GM12801 (cell line): Measurements from ENCODE around the gene CHL1.

ENCODE experiments used
- CTCF ChIP-seq: IDR thresholded peaks from one replicate; pipeline ENCODE4 v1.5.1; 2011; ENCODE audit warnings: control low read depth; ENCODE audit not compliant: insufficient read length; ENCODE audit errors: extremely low read depth

Gene CHL1

DNA sequence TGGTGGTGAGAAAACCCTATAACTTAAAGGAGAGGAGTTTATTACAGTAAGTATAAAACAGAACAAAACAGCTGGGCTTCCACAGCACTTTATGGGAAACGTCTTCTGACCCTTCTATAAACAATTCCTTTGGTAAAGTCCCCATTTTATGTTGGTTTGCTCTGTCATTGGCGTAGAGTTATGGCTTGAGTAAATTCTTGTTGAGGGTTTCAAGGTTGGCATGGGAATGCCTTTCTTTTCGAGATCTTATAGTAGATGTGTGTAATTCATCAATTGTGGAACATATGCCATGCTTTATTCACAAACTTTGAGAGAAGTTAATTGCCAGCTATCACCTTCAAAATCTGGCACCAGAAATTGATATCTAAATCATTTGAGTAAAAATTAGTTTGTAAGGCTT is 11.6 kb upstream of the CHL1 start:
- no peak for TF ChIP-seq CTCF

DNA sequence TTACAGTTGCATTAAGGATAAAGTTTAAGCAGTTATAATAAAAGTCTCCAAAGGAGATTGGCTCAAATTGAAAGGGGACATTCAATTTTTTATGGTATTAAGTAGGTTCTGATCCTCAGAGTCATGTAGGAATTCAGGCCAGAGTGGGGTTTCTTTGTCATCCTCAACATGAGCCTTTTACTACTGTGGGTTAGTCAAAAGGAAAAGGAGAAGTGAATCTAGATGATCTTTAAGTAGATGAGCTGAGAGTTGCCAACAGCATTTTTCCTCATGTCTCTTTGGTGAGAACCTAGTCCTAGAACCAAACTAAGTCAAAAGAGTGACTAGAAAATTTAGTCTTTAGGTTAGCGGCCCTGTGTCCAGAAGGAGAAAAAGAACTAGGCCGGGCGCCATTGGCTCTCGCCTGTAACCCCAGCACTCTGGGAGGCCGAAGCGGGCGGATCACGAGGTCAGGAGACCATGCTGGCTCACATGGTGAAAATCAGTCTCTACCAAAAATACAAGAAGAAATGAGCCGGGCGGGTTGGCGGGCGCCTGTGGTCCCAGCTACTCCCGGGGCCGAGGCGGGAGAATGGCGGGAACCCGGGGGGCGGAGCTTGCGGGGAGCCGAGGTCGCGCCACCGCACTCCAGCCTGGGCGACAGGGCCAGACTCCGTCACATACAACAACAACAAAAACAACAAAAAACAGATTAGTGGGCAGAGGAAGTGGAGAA is 4.2 kb upstream of the CHL1 start:
- no peak for TF ChIP-seq CTCF

DNA sequence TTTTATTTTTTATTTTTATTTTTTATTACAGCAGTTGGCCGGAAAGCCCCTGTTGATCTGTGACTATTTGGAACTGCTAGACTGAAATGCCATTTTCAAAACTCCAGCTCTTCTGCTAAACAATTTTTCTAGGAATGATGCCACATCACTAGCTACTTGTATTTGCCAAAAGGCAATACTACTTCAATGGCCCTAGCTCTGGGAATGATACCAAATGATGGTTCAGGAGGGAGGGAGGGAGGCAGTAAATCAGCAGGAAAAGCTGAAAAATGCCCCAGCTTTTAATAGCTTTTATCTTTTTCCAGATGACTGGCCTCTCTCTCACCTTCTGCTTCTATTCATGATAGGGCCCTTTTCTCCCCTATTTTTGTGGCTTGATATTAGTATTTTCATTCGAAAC is 2.6 kb upstream of the CHL1 start:
- TF ChIP-seq CTCF, result no peak

GRCh38 chr3:194421-194820 is 2.1 kb upstream of the CHL1 start:
- no peak for TF ChIP-seq CTCF

GRCh38 chr3:195666-196065 is 897 bp upstream of the CHL1 start:
- no peak for TF ChIP-seq CTCF

GRCh38 chr3:197149-197827 is 725 bp downstream of the CHL1 start:
- no peak for TF ChIP-seq CTCF

DNA sequence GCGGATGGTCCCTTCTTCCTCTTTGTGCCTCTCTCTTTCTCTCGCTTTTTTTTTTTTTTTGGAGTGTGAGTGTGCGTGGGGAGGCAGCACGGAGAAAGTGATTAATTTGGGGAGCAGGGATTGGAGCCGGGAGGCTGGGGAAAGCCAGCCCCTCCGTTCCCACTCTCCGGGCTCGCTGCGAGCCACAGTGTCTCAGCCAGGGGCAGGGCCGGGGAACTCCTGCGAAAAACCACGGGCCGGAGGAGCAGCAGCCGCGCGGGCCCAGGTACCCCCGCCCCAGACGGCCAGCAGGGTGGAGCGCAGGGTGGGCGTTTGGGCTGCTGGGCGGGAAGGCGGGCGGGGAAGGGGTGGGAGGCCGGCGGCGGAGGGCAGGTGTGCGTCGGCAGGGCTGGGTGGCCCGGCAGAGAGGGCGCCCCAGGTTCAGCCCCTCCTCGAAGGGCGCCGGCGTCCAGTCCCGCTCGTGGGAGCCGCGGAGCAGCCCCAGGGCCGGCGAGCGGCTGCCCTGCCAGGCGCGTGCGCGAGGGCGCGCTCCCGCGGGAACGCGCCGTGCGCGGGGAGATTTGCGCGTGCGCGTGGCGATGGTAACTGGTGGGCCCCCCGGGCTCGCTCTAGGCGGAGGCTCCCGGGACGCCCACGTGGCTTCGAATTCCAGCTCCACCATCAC is 1.4 kb downstream of the CHL1 start:
- TF ChIP-seq CTCF, result no peak
